WTC11 (cell line): ENCODE results near the gene SH2D6. TPM values are rescaled to one million over a fixed set of nuclear protein-coding genes. Genes with fewer than 3 reads are reported as not detected.
"Not testable (repeated sequence)": the region's sequence is repeated elsewhere in the genome, so short reads cannot be mapped to it uniquely, and the experiment has no call there.

Source experiments
- ATAC-seq: fragments of 200-7000 bp; cut with Tn5 transposase; 2 replicates; pipeline ENCODE4 v1.10.0; 2021; ENCODE audit warnings: mild to moderate bottlenecking, moderate library complexity
- CTCF ChIA-PET: fragments of 300-600 bp; sonication (Branson Sonifier 250); formaldehyde crosslinking; loops from one replicate; lab custom pipeline; 2021; ENCODE audit warnings: antibody characterized with exemption; lab: Charles Lee
- POLR2A ChIA-PET: fragments of 350-600 bp; sonication (Branson Sonifier 250); formaldehyde crosslinking; loops from one replicate; lab custom pipeline; 2021; ENCODE audit warnings: antibody characterized with exemption; lab: Charles Lee
- DNase-seq: peaks from one replicate; pipeline ENCODE4 v3.0.0; 2021; ENCODE audit warnings: low spot score
- H3K27ac Mint-ChIP-seq: 2 replicates; pipeline ENCODE4 v1.8.0; 2021; ENCODE audit warnings: mixed read lengths
- H3K27me3 Mint-ChIP-seq: 2 replicates; pipeline ENCODE4 v1.8.0; 2021; ENCODE audit warnings: low read depth, mild to moderate bottlenecking, moderate library complexity, mixed read lengths
- H3K36me3 Mint-ChIP-seq: 2 replicates; pipeline ENCODE4 v1.8.0; 2021; ENCODE audit warnings: mixed read lengths
- H3K4me1 Mint-ChIP-seq: 2 replicates; pipeline ENCODE4 v1.8.0; 2022; ENCODE audit warnings: mixed read lengths
- H3K4me3 Mint-ChIP-seq: 2 replicates; pipeline ENCODE4 v1.8.0; 2021; ENCODE audit warnings: mild to moderate bottlenecking, moderate library complexity, mixed read lengths
- H3K9me3 Mint-ChIP-seq: 2 replicates; pipeline ENCODE4 v1.8.0; 2021; ENCODE audit warnings: mixed read lengths
- AR ChIP-seq: fragments of 250-450 bp; sonication (Bioruptor Pico); IDR thresholded peaks from 2 replicates; pipeline ENCODE4 v1.9.0; 2021; ENCODE audit warnings: mild to moderate bottlenecking
- CBFB ChIP-seq: sonication (generic); formaldehyde crosslinking; IDR thresholded peaks from 2 replicates; pipeline ENCODE4 v1.8.1; 2022; ENCODE audit warnings: mild to moderate bottlenecking, low read depth, missing genetic modification reagents
- CREM ChIP-seq: sonication (generic); formaldehyde crosslinking; IDR thresholded peaks from 2 replicates; pipeline ENCODE4 v1.8.1; 2022; ENCODE audit warnings: mild to moderate bottlenecking, missing genetic modification reagents, moderate library complexity
- ETV6 ChIP-seq: sonication (generic); formaldehyde crosslinking; IDR thresholded peaks from 2 replicates; pipeline ENCODE4 v1.8.1; 2022; ENCODE audit warnings: mild to moderate bottlenecking, missing genetic modification reagents
- GABPB1 ChIP-seq: sonication (generic); formaldehyde crosslinking; IDR thresholded peaks from 2 replicates; pipeline ENCODE4 v1.8.1; 2023; ENCODE audit warnings: mild to moderate bottlenecking, missing genetic modification reagents
- JAZF1 ChIP-seq: fragments of 250-450 bp; sonication (Bioruptor Pico); IDR thresholded peaks from 2 replicates; pipeline ENCODE4 v1.9.0; 2021; ENCODE audit warnings: moderate library complexity, mild to moderate bottlenecking, inconsistent platforms
- MLX ChIP-seq: sonication (generic); formaldehyde crosslinking; IDR thresholded peaks from 2 replicates; pipeline ENCODE4 v1.8.1; 2023; ENCODE audit warnings: mild to moderate bottlenecking, missing genetic modification reagents, moderate library complexity
- OVOL2 ChIP-seq: fragments of 250-450 bp; sonication (Bioruptor Pico); IDR thresholded peaks from 2 replicates; pipeline ENCODE4 v1.9.0; 2021; ENCODE audit warnings: mild to moderate bottlenecking, borderline replicate concordance
- PREB ChIP-seq: sonication (generic); formaldehyde crosslinking; IDR thresholded peaks from 2 replicates; pipeline ENCODE4 v1.8.1; 2022; ENCODE audit warnings: mild to moderate bottlenecking, missing genetic modification reagents, moderate library complexity, borderline replicate concordance
- SP1 ChIP-seq: sonication (generic); formaldehyde crosslinking; conservative IDR thresholded peaks from 2 replicates; pipeline ENCODE4 v1.8.1; 2022; ENCODE audit warnings: missing genetic modification reagents
- ZNF138 ChIP-seq: sonication (generic); formaldehyde crosslinking; conservative IDR thresholded peaks from 2 replicates; pipeline ENCODE4 v1.8.1; 2022; ENCODE audit warnings: mild to moderate bottlenecking, moderate library complexity, missing genetic modification reagents
- ZNF232 ChIP-seq: sonication (generic); formaldehyde crosslinking; IDR thresholded peaks from 2 replicates; pipeline ENCODE4 v1.8.0; 2022; ENCODE audit warnings: mild to moderate bottlenecking, missing genetic modification reagents
- ZNF281 ChIP-seq: sonication (generic); formaldehyde crosslinking; IDR thresholded peaks from 2 replicates; pipeline ENCODE4 v1.8.0; 2023; ENCODE audit warnings: mild to moderate bottlenecking, missing genetic modification reagents
- ZNF317 ChIP-seq: sonication (generic); formaldehyde crosslinking; IDR thresholded peaks from 2 replicates; pipeline ENCODE4 v1.8.1; 2023; ENCODE audit warnings: low read depth, mild to moderate bottlenecking, moderate library complexity, missing genetic modification reagents, borderline replicate concordance
- ZNF671 ChIP-seq: fragments of 250-450 bp; sonication (Bioruptor Pico); IDR thresholded peaks from 2 replicates; pipeline ENCODE4 v1.8.0; 2021; ENCODE audit warnings: mild to moderate bottlenecking
- total RNA-seq: library from RNA; stranded (reverse); gene quantifications from 3 replicates; pipeline ENCODE4 v1.2.3, GENCODE V29; 2021
- TF ChIP-seq, protein P1 (sequence below): sonication (generic); formaldehyde crosslinking; IDR thresholded peaks from 2 replicates; pipeline ENCODE4 v1.8.0; 2022; ENCODE audit warnings: mild to moderate bottlenecking, missing genetic modification reagents
- TF ChIP-seq, protein P2 (sequence below): fragments of 250-450 bp; sonication (Bioruptor Pico); conservative IDR thresholded peaks from 2 replicates; pipeline ENCODE4 v1.9.0; 2021; ENCODE audit warnings: mild to moderate bottlenecking

The SH2D6 gene
- total RNA-seq, 1 experiment from 2014 or later = 1.2 TPM

DNA sequence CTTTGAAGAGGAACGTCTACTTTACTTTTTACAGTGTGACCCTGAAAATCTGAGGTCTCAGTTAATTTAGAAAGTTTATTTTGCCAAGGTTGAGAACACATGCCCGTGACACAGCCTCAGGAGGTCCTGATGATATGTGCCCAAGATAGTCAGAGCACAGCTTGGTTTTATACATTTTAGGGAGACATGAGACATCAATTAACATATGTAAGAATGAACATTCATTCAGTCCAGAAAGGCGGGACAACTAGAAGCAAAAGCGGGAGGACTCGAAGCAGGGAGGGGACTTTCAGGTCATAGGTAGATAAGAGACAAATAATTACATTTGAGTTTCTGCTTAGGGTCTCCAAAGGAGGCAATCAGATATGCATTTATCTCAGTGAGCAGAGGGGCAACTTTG is 40.3 kb upstream of the SH2D6 start (continued):
- no peak for TF ChIP-seq JAZF1 (CRISPR knock-in tag)

DNA sequence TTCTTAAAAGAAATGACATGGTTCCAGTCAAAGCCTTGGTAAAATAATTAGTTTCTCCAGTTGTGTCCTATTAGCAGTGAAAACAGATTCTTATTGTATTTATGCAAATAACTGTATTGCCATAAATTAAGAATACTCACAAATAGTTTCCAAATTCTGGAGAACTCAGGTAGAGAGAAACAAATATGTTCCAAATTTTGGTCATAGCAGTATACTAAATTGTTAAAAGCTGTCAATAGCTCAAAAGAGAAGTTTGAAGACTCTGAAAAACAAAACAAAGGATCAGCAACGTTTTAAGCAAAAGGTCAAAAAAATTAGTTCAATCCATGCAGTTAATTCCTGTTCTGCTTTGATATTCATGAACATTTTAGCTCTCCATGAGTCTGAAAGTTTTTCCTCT is 38.5 kb upstream of the SH2D6 start:
- Mint-ChIP-seq H3K9me3 (peaks cover 17% of the 10 kb centered on the region), H3K4me3 (no peak overlapping the region), H3K36me3 (peaks cover 46% of the 10 kb centered on the region), H3K27me3 (no peaks in the 10 kb centered on the region; the same call in 1 of the 2 replicates), H3K27ac (no peak overlapping the region), H3K4me1 (peaks cover 10% of the 10 kb centered on the region)
- ChIA-PET POLR2A (no interaction called here), CTCF (no interaction called here)
- no peak for DNase-seq
- no peak for ATAC-seq
- TF ChIP-seq OVOL2 (CRISPR knock-in tag) (no peak), ETV6 (CRISPR knock-in tag) (no peak), CBFB (no peak), ZNF138 (no peak), SP1 (CRISPR knock-in tag) (no peak), CREM (no peak), ZNF671 (CRISPR knock-in tag) (no peak)

DNA sequence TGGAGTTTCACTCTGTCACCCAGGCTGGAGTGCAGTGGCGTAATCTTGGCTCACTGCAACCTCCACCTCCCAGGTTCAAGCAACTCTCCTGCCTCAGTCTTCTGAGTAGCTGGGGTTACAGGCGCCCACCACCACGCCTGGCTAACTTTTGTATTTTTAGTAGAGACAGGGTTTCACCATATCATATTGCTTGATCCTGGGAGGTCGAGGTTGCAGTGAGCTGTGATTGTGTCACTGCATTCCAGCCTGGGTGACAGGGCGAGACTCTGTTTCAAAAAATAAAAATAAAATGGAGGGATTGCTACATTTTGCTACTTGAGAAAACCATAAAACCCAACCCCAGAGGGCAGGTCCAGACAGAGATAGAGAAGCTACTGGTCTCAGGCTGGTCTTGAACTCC is 35.4 kb upstream of the SH2D6 start:
- H3K27me3 Mint-ChIP-seq, DNase-seq, ATAC-seq, H3K27ac Mint-ChIP-seq, H3K4me3 Mint-ChIP-seq: not testable (repeated sequence)
- CTCF ChIA-PET = interaction anchor here (0.6 kb wide), 1 partner anchor 156 kb away, joined by 3 read pairs; the partner anchor contains the start of gene MAT2A
- POLR2A ChIA-PET = interaction anchor here (0.7 to 1.1 kb wide), 2 partner anchors 97 to 178 kb away, joined by 3 to 5 read pairs; partner anchors contain the start of gene GGCX
- peaks cover 47% of the 10 kb centered on the region for H3K36me3 Mint-ChIP-seq
- peaks cover 17% of the 10 kb centered on the region for H3K9me3 Mint-ChIP-seq
- H3K4me1 Mint-ChIP-seq = peaks cover 20% of the 10 kb centered on the region

- peaks cover 15% of the 10 kb centered on the region for H3K9me3 Mint-ChIP-seq
- peaks cover 20% of the 10 kb centered on the region for H3K4me1 Mint-ChIP-seq
- ChIA-PET CTCF (interaction anchor here (2.6 kb wide), 1 partner anchor 168 kb away, joined by 9 read pairs; no protein-coding TSS in a partner anchor), POLR2A (no interaction called here)
- peaks cover 40% of the 10 kb centered on the region for H3K36me3 Mint-ChIP-seq
- no peak for DNase-seq
- no peak for ATAC-seq
- no peaks in the 10 kb centered on the region; the same call in 1 of the 2 replicates for H3K27me3 Mint-ChIP-seq
- H3K4me3 Mint-ChIP-seq = no peak overlapping the region
- no peak overlapping the region for H3K27ac Mint-ChIP-seq
- TF ChIP-seq ZNF281 (no peak), AR (no peak), MLX (CRISPR knock-in tag) (no peak), GABPB1 (no peak), ZNF232 (CRISPR knock-in tag) (no peak), ZNF317 (CRISPR knock-in tag) (no peak), PREB (CRISPR knock-in tag) (no peak)
- TF ChIP-seq, protein P1, sequence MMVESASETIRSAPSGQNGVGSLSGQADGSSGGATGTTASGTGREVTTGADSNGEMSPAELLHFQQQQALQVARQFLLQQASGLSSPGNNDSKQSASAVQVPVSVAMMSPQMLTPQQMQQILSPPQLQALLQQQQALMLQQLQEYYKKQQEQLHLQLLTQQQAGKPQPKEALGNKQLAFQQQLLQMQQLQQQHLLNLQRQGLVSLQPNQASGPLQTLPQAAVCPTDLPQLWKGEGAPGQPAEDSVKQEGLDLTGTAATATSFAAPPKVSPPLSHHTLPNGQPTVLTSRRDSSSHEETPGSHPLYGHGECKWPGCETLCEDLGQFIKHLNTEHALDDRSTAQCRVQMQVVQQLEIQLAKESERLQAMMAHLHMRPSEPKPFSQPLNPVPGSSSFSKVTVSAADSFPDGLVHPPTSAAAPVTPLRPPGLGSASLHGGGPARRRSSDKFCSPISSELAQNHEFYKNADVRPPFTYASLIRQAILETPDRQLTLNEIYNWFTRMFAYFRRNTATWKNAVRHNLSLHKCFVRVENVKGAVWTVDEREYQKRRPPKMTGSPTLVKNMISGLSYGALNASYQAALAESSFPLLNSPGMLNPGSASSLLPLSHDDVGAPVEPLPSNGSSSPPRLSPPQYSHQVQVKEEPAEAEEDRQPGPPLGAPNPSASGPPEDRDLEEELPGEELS (CRISPR knock-in tag) = no peak
- TF ChIP-seq, protein P2, sequence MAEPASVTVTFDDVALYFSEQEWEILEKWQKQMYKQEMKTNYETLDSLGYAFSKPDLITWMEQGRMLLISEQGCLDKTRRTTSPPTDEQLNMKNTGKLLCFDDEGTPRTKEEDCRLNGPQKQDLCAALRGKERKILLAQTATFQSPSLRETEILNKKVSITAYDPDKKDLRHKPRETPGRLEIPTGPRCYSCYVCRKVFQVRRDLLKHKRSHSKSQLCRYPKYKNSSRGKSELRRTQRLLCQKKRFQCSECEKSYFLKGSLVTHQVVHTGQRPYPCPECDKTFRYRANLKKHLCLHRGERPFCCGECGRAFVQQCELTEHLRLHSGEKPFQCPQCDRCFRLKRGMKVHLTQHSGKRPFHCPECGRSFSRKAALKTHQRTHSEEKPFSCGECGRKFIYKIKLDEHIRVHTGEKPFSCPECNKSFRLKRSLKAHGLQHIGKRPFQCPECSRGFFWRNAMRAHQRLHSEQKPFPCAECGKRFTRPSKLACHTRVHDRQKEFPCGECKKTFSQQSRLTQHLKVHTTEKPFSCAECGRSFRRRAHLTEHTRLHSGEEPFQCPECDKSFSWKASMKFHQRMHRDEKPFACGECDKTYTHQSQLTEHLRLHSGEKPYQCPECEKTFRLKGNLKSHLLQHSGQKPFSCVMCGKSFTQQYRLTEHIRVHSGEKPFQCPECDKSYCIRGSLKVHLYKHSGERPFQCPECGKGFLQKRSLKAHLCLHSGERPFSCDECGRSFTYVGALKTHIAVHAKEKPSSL (CRISPR knock-in tag) = no peak
Observed at GRCh38 chr2:85383850-85384249, 34.7 kb upstream of the SH2D6 start.
